HG03039 (cell line): ENCODE results near the gene RBM14.
"Not testable (repeated sequence)": the region's sequence is repeated elsewhere in the genome, so short reads cannot be mapped to it uniquely, and the experiment has no call there.

Source experiments
- ATAC-seq: cut with Tn5 transposase; IDR thresholded peaks from one replicate; pipeline ENCODE4 v1.9.1; 2021; ENCODE audit warnings: mild to moderate bottlenecking, moderate library complexity; ENCODE audit not compliant: unreplicated experiment

The RBM14 gene

DNA sequence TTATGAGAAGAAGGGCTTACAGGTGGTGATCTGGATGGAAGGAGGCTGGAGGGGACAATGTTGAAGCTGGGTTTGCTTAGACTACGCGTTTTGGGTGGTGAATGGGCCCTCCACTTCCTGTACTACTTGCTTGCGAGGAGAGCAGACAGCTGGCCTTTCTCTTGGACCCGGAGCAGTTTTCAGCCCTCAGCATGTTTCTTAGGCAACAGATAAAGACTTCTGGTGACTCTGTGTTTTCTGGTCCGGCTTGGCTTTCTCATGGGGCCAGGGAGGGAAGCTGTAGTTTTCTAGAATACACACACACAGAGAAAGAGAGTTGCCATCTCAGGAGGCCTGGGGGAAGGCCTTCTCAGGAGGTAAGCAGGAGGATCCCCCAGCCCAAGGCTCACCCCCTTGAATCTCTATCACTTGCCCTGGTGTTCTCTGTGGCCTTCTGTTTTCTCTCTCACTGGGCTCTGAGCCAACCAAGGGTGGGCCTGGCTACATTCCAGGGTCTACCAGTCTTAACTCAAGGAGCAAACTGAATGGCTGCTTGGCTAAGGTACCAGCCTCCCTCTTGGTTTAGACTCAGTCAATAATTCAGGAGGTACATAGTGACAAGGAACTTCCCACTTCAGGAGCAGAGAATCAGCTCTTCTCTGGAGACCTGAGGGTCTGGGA lies 21.1 kb upstream of the RBM14 start:
- ATAC-seq = no peak

GRCh38 chr11:66598993-66599392 lies 17.4 kb upstream of the RBM14 start:
- ATAC-seq = no peak

GRCh38 chr11:66600219-66600618 lies 16.2 kb upstream of the RBM14 start:
- no peak for ATAC-seq

DNA sequence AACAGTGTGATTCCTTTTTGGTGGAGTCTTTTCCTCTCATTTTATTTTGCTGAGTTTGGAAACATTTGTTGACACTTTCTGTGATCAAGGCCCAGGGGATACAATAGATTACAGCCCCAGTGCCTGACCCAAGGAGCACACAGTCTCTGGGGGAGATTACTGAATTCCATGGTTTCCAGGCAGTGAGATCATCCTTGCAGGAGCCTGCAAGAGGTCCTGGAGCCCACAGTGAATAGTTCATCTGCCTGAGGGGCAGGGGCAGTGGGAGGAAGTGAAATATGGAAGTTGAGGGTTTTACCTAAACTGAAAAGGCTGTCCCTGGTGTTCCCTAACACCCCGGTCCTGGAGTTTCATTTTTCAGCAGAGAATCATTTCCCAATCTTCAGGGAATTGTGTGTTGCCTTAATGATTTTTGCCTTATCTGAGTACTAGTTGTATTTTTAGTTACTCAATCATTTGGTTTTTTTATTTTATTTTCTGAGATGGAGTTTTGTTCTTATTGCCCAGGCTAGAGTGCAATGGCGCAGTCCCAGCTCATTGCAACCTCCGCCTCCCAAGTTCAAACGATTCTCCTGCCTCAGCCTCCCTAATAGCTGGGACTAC lies 15.7 kb upstream of the RBM14 start:
- no peak for ATAC-seq

DNA sequence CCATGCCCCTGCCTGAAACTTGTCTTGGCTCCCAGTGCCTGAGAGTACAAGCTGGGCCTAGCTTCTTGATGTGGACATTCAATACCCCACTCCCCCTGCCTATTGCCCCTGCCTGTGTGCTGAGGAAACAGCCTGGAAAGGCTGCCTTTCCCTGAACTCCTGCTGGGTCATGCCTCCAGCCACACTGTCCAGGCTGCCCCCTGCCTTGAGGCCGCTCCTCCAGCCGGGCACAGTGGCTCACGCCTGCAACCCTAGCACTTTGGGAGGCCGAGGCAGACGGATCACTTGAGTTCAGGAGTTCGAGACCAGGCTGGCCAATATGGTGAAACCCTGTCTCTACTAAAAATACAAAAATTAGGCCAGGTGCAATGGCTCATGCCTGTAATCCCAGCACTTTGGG lies 13.4 kb upstream of the RBM14 start:
- ATAC-seq = no peak

- ATAC-seq = no peak
These were observed 12.3 kb upstream of the RBM14 start for GRCh38 chr11:66604155-66604554.

GRCh38 chr11:66606608-66607007 lies 9.8 kb upstream of the RBM14 start:
- ATAC-seq = not testable (repeated sequence)

GRCh38 chr11:66607126-66607834 lies 9.2 kb upstream of the RBM14 start:
- ATAC-seq = no peak

GRCh38 chr11:66609721-66610617 lies 6.5 kb upstream of the RBM14 start:
- no peak for ATAC-seq

GRCh38 chr11:66612458-66612857 lies 4.0 kb upstream of the RBM14 start:
- no peak for ATAC-seq

- no peak for ATAC-seq
These were observed 2.4 kb upstream of the RBM14 start for GRCh38 chr11:66614073-66614472.

- peak; percentile 13 for ATAC-seq
These were observed 865 bp downstream of the RBM14 start for GRCh38 chr11:66617155-66617834.

GRCh38 chr11:66619080-66619554 lies 2.7 kb downstream of the RBM14 start:
- ATAC-seq = no peak

- ATAC-seq = no peak
These were observed 8.0 kb downstream of the RBM14 start for GRCh38 chr11:66624450-66624849.

DNA sequence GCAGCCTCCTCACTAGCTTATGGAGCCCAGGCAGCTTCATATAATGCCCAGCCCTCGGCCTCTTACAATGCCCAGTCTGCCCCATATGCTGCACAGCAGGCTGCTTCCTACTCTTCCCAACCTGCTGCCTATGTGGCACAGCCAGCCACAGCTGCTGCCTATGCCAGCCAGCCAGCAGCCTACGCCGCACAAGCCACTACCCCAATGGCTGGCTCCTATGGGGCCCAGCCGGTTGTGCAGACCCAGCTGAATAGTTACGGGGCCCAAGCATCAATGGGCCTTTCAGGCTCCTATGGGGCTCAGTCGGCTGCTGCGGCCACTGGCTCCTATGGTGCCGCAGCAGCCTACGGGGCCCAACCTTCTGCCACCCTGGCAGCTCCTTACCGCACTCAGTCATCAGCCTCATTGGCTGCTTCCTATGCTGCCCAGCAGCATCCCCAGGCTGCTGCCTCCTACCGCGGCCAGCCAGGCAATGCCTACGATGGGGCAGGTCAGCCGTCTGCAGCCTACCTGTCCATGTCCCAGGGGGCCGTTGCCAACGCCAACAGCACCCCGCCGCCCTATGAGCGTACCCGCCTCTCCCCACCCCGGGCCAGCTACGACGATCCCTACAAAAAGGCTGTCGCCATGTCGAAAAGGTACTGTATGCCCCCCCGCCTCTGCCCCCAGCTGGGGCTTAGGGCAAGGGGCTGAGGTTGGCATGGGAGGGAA lies 8.8 kb downstream of the RBM14 start:
- ATAC-seq = no peak

DNA sequence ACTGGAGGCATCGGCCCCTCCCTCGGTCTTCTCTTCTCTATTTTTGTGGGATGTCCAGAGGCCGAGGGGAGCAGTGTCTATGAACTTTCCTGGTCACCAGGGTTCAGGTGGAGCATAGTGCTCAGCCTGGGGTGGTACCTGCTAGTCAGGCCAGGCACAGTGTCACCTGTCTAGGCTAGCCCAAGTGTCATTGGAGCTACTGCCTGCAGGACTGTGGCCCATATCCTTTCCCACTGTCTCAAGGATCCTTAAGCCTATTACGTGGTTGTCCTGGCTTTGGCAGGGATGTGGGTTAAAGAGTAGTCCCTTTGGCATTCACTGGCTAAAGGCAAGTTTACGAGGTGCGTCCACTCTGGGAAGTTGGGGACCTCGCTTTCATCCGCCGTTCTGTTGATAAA lies 9.3 kb downstream of the RBM14 start:
- ATAC-seq = no peak

- no peak for ATAC-seq
These were observed 10.0 kb downstream of the RBM14 start for GRCh38 chr11:66626382-66626781.

- ATAC-seq = no peak
These were observed 10.5 kb downstream of the RBM14 start for GRCh38 chr11:66626926-66627325.

- no peak for ATAC-seq
These were observed 11.7 kb downstream of the RBM14 start for GRCh38 chr11:66628061-66628603.

DNA sequence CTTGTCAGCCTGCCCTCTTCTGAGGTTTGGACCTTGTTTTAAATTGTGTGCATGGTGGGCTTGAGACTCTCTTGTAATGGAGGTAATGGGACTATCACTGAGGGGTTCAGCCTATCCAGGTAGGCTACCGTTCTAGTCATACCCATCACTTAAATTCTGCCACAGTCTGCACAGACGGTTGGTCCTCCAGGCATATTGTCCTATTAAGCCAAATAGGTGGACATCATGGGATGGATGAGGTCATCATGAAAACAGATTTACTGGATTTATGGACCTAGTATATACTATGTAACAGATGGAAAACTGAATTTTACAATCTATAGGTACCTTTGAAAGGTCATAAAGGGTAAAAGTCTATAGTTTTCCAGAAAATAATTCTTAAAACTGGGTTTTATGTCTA lies 12.9 kb downstream of the RBM14 start:
- ATAC-seq = no peak
